B cell (primary cell): ENCODE data around the gene CDK4. TPM values are rescaled to one million over a fixed set of nuclear protein-coding genes. Genes with fewer than 3 reads are reported as not detected.
A peak's percentile ranks its signal among the peaks of the same experiment; 100 is the strongest.

Experiments
- ATAC-seq: fragments of 200-7000 bp; cut with Tn5 transposase; one replicate; pipeline ENCODE4 v1.10.0; 2021; ENCODE audit warnings: low read depth, mild to moderate bottlenecking, moderate number of reproducible peaks, moderate library complexity
- CTCF ChIA-PET: fragments of 350-600 bp; sonication (Branson Sonifier 250); formaldehyde crosslinking; loops from one replicate; lab custom pipeline; 2021; ENCODE audit warnings: antibody characterized with exemption, inconsistent platforms; lab: Charles Lee
- POLR2A ChIA-PET: fragments of 350-600 bp; sonication (Branson Sonifier 250); formaldehyde crosslinking; loops from one replicate; lab custom pipeline; 2021; ENCODE audit warnings: antibody characterized with exemption; lab: Charles Lee
- DNase-seq: peaks from one replicate; pipeline ENCODE4 v3.0.0; 2013
- H2AFZ ChIP-seq: 2 replicates; pipeline ENCODE4 v1.6.1; 2012; ENCODE audit warnings: mild to moderate bottlenecking, low read depth, low read length; ENCODE audit not compliant: insufficient read depth, poor library complexity, severe bottlenecking
- H3K27ac ChIP-seq, 2 donors: 1 replicate in 1 of 2; 2 replicates in 1 of 2; pipeline ENCODE4 v1.5.1; 2012 to 2013; ENCODE audit warnings: low read length in 2 of 2, mild to moderate bottlenecking in 2 of 2, moderate library complexity in 1 of 2
- H3K27me3 ChIP-seq, 4 experiments: fragments of 200-600 bp in 1 of 4; sonication (generic) in 1 of 4; replicated peaks in 1 of 4; 1 replicate in 2 of 4; 2 replicates in 2 of 4; pipeline versions ENCODE4 v1.6.1 to v1.7.0; 2013 to 2016; ENCODE audit warnings: low read length in 3 of 4, mild to moderate bottlenecking in 2 of 4, mixed read lengths in 1 of 4, moderate library complexity in 1 of 4; ENCODE audit not compliant: insufficient read depth in 4 of 4, control insufficient read depth in 3 of 4; ENCODE audit errors: control extremely low read depth in 1 of 4
- H3K36me3 ChIP-seq, 2 experiments: replicated peaks in 1 of 2; 1 replicate in 1 of 2; 2 replicates in 1 of 2; pipeline versions ENCODE4 v1.6.1 to v1.7.1; 2013; ENCODE audit warnings: low read length in 1 of 2; ENCODE audit not compliant: insufficient read depth in 2 of 2, control insufficient read depth in 1 of 2; ENCODE audit errors: control extremely low read depth in 1 of 2, extremely low read depth in 1 of 2
- H3K4me1 ChIP-seq, 2 donors: fragments of 200-600 bp in 1 of 2; sonication (generic) in 1 of 2; 1 replicate in 1 of 2; 2 replicates in 1 of 2; pipeline versions ENCODE4 v1.5.1 to v1.6.1; 2013 to 2017; ENCODE audit warnings: low read length in 2 of 2; ENCODE audit not compliant: control insufficient read depth in 2 of 2, insufficient read depth in 2 of 2
- H3K4me2 ChIP-seq: replicated peaks from 2 replicates; pipeline ENCODE3; 2012; ENCODE audit warnings: mild to moderate bottlenecking, low read depth, low read length; ENCODE audit not compliant: poor library complexity, severe bottlenecking
- H3K4me3 ChIP-seq, 5 experiments: fragments of 200-600 bp in 1 of 5; sonication (generic) in 1 of 5; 1 replicate in 3 of 5; 2 replicates in 2 of 5; pipeline versions ENCODE4 v1.5.1 to v1.7.0; 2011 to 2016; ENCODE audit warnings: low read length in 4 of 5, mild to moderate bottlenecking in 4 of 5, low read depth in 2 of 5, control low read depth in 1 of 5, moderate library complexity in 1 of 5; ENCODE audit not compliant: insufficient read depth in 1 of 5; ENCODE audit errors: control extremely low read depth in 1 of 5, extremely low read depth in 1 of 5
- H3K79me2 ChIP-seq: fragments of 200-600 bp; sonication (generic); one replicate; pipeline ENCODE4 v1.6.0; 2016; ENCODE audit warnings: low read length; ENCODE audit not compliant: control insufficient read depth, insufficient read depth
- H3K9ac ChIP-seq: fragments of 200-600 bp; sonication (generic); 2 replicates; pipeline ENCODE4 v1.6.1; 2017; ENCODE audit warnings: mild to moderate bottlenecking, low read length, moderate library complexity
- H3K9me3 ChIP-seq, 3 donors: one replicate each; pipeline versions ENCODE4 v1.6.1 to v1.7.1; 2013; ENCODE audit warnings: low read length in 2 of 3; ENCODE audit not compliant: control insufficient read depth in 2 of 3, insufficient read depth in 1 of 3; ENCODE audit errors: control extremely low read depth in 1 of 3
- H4K20me1 ChIP-seq: 2 replicates; pipeline ENCODE4 v1.6.0; 2012; ENCODE audit warnings: mild to moderate bottlenecking, low read length; ENCODE audit not compliant: insufficient read depth, control insufficient read depth, poor library complexity, severe bottlenecking
- H3K27ac Mint-ChIP-seq: one replicate; pipeline ENCODE4 v1.8.0; 2021; ENCODE audit warnings: mixed read lengths
- H3K27me3 Mint-ChIP-seq: one replicate; pipeline ENCODE4 v1.8.0; 2021; ENCODE audit warnings: mixed read lengths
- H3K4me1 Mint-ChIP-seq: one replicate; pipeline ENCODE4 v1.8.0; 2021; ENCODE audit warnings: mixed read lengths
- H3K4me3 Mint-ChIP-seq: one replicate; pipeline ENCODE4 v1.8.0; 2021; ENCODE audit warnings: mixed read lengths
- H3K9me3 Mint-ChIP-seq: one replicate; pipeline ENCODE4 v1.8.0; 2022; ENCODE audit warnings: mixed read lengths; ENCODE audit not compliant: insufficient read depth
- EZH2 ChIP-seq: IDR thresholded peaks from 2 replicates; pipeline ENCODE4 v1.6.1; 2012; ENCODE audit warnings: borderline replicate concordance, low read depth, mild to moderate bottlenecking, moderate library complexity, low read length; ENCODE audit not compliant: insufficient read depth, poor library complexity, severe bottlenecking
- WGBS: methylation state at CpG from one replicate; pipeline ENCODE4 v1.1.5; 2013; ENCODE audit warnings: missing lambda C conversion rate; ENCODE audit not compliant: insufficient coverage; 5-methylcytosine and 5-hydroxymethylcytosine counted together
- intact Hi-C: fragments of 100-400 bp; cut with micrococcal nuclease; formaldehyde crosslinking; loops from one replicate; pipeline ENCODE4 v1.10.0; 2022
- polyA plus RNA-seq: library from polyadenylated mRNA; depleted of rRNA; stranded (reverse); fragments of >200 nt; gene quantifications from 2 replicates; pipeline ENCODE4 v1.2.3, GENCODE V29; 2012
- total RNA-seq, 2 donors: library from RNA; stranded (reverse); fragments of 120-200 nt in 1 of 2; gene quantifications; 1 replicate in 1 of 2; 2 replicates in 1 of 2; pipeline versions ENCODE4 v1.2.3 to v1.2.4, GENCODE V29; 2013 to 2022
- TF ChIP-seq, protein P1 (sequence below): fragments of 200-600 bp; IDR thresholded peaks from one replicate; pipeline ENCODE4 v1.8.0; 2022; ENCODE audit warnings: antibody characterized with exemption, mild to moderate bottlenecking

CDK4 gene
- total and polyA plus RNA-seq, 2 donors (not counting 1 experiment from before 2014, with no cell fraction given) = 34.8 to 44.6 TPM

- H3K4me3 ChIP-seq = peak within 1 kb of the TSS; percentile 67 to 87 (median 85)
- peaks cover 1 to 36% of the 10 kb centered on the region in 2 experiments for H3K36me3 ChIP-seq
- POLR2A ChIA-PET = interaction anchor here (0.6 to 1.0 kb wide), 2 partner anchors 10 to 92 kb away, joined by 3 to 4 read pairs; partner anchors contain the start of genes CTDSP2 and TSPAN31
- TF ChIP-seq, protein P1, sequence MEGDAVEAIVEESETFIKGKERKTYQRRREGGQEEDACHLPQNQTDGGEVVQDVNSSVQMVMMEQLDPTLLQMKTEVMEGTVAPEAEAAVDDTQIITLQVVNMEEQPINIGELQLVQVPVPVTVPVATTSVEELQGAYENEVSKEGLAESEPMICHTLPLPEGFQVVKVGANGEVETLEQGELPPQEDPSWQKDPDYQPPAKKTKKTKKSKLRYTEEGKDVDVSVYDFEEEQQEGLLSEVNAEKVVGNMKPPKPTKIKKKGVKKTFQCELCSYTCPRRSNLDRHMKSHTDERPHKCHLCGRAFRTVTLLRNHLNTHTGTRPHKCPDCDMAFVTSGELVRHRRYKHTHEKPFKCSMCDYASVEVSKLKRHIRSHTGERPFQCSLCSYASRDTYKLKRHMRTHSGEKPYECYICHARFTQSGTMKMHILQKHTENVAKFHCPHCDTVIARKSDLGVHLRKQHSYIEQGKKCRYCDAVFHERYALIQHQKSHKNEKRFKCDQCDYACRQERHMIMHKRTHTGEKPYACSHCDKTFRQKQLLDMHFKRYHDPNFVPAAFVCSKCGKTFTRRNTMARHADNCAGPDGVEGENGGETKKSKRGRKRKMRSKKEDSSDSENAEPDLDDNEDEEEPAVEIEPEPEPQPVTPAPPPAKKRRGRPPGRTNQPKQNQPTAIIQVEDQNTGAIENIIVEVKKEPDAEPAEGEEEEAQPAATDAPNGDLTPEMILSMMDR = no peak
- TF ChIP-seq EZH2 = no peak
- H2AFZ ChIP-seq = peak within 1 kb of the TSS; percentile 55
- H3K27ac ChIP-seq = peak within 1 kb of the TSS; percentile 90 to 98
- ATAC-seq (peak; percentile 42), DNase-seq (peak; percentile 88)
- Mint-ChIP-seq H3K9me3 (no peaks in the 10 kb centered on the region), H3K27me3 (no peaks in the 10 kb centered on the region), H3K27ac (peak within 1 kb of the TSS; percentile 95), H3K4me3 (peak within 1 kb of the TSS; percentile 96), H3K4me1 (peaks cover 67% of the 10 kb centered on the region)
- peaks cover 41 to 64% of the 10 kb centered on the region in 2 donors for H3K4me1 ChIP-seq
- H3K9ac ChIP-seq = peak within 1 kb of the TSS; percentile 80
- intact Hi-C loops = loop anchor here (5.0 to 10.0 kb wide), 7 partner anchors 78 to 1637 kb away; partner anchors contain the start of genes CTDSP2, GLI1, INHBE and MARS1
- peak within 1 kb of the TSS; percentile 90 for H3K4me2 ChIP-seq
- CTCF ChIA-PET = interaction anchor here (1.2 to 2.6 kb wide), 4 partner anchors 18 to 150 kb away, joined by 5 to 31 read pairs (median 6); partner anchors contain the start of genes EEF1AKMT3, METTL1 and TSFM
- H4K20me1 ChIP-seq = peaks cover 36% of the 10 kb centered on the region
- under 1% methylated on average over 24 of the region's 41 CpGs for WGBS
- H3K9me3 ChIP-seq = no peaks in the 10 kb centered on the region
- peaks cover 43% of the 10 kb centered on the region for H3K79me2 ChIP-seq
- no peaks in the 10 kb centered on the region for H3K27me3 ChIP-seq
Observed at GRCh38 chr12:57754411-57755193, 2.5 kb upstream of the CDK4 start, which contains the start of gene MARCHF9. MARCHF9 (plus strand) TSS chr12:57755103; CDS start chr12:57755529, 426 bp downstream.
